ENCODE data around the gene IGFL1.
"Not testable (repeated sequence)": the region's sequence is repeated elsewhere in the genome, so short reads cannot be mapped to it uniquely, and the experiment has no call there.

Gene IGFL1

DNA sequence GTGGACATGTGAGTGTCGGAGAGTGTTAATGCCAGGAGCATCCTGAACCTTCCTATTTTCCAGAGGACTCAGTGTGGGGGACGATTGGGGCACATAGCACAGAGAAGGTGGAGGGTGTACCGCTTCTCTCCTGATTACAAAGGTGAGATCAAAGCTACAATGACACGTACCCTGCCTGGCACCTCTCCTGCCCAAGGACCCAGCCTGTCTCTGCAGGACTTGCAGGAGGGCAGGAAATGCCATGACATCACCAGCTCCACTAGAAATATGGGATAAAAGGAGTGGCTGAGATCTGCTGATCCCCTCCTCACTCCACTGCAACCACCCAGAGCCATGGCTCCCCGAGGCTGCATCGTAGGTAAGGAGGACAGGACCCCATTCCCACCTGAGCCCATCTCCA, at the start of gene IGFL1:
Gene IGFL1, plus strand, starts transcription at position 301 of the 400 bp plus-strand sequence. Its CDS starts 33 bp downstream, at position 334.
- peak; percentile 27 for DNase-seq (ENCODE audit: low spot score)

GRCh38 chr19:46180701-46181387, 48.7 kb upstream of the IGFL1 start:
- no peak for DNase-seq (ENCODE audit: low spot score)

- no peak for DNase-seq (ENCODE audit: low spot score)
Measured at GRCh38 chr19:46181388-46181779, 48.2 kb upstream of the IGFL1 start.

DNA sequence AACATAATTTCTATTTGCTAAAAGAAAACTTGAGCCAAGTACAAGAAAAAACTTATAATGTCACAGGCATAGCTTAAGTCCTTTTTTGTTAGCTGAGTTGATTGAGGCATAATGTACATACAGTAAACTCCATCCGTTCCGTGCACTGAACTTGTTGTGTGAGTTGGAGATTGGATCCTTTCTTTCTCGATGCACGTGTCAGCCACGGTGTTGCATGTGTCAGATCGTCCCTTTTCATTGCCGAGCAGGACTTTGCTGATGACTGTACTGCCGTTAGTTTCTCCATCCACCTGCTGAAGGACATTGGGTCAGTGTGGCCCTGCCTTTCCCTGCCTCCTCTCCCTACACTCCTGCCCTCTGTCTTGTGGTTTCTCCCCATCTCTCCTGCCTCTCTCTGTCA, 47.1 kb upstream of the IGFL1 start:
- DNase-seq (ENCODE audit: low spot score) = no peak

- not testable (repeated sequence) for DNase-seq (ENCODE audit: low spot score)
Measured at GRCh38 chr19:46184775-46185710, 44.5 kb upstream of the IGFL1 start.

DNA sequence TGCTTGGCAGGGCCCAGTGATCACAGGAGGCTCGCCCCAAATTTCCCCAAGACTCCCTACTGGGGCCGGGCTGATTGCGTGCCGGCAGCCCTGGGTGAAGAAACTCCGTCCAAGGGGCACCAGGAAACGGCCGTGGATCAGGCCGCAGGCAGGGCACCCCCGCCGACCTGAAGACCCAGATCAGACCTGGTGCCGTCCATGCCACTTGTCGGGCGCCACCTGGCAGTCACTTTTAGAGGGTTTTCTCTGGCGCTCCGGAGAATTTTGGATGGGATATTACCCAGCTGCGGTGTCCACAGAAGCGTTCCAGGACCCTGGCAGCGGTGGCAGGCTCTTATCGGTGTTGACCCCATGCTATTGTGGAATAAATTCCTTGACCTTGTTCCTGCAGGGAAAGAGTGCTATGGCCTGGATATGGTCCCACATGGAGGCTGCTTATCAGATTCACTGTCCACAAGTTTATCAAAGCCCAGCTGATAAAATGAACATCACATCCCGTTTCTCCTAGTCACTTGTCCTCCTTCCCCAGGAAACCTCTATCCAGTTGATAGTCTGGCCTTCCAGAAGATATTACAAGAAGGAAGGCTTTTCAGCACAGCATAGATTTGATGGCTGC, 43.3 kb upstream of the IGFL1 start:
- DNase-seq (ENCODE audit: low spot score) = no peak

GRCh38 chr19:46186717-46187101, 42.8 kb upstream of the IGFL1 start:
- no peak for DNase-seq (ENCODE audit: low spot score)

- no peak for DNase-seq (ENCODE audit: low spot score)
Measured at GRCh38 chr19:46189971-46190888, 39.3 kb upstream of the IGFL1 start.

- DNase-seq (ENCODE audit: low spot score) = no peak
Measured at GRCh38 chr19:46191356-46191755, 38.2 kb upstream of the IGFL1 start.

- DNase-seq (ENCODE audit: low spot score) = no peak
Measured at GRCh38 chr19:46191972-46192371, 37.6 kb upstream of the IGFL1 start.

- not testable (repeated sequence) for DNase-seq (ENCODE audit: low spot score)
Measured at GRCh38 chr19:46192626-46192991, 36.9 kb upstream of the IGFL1 start.

DNA sequence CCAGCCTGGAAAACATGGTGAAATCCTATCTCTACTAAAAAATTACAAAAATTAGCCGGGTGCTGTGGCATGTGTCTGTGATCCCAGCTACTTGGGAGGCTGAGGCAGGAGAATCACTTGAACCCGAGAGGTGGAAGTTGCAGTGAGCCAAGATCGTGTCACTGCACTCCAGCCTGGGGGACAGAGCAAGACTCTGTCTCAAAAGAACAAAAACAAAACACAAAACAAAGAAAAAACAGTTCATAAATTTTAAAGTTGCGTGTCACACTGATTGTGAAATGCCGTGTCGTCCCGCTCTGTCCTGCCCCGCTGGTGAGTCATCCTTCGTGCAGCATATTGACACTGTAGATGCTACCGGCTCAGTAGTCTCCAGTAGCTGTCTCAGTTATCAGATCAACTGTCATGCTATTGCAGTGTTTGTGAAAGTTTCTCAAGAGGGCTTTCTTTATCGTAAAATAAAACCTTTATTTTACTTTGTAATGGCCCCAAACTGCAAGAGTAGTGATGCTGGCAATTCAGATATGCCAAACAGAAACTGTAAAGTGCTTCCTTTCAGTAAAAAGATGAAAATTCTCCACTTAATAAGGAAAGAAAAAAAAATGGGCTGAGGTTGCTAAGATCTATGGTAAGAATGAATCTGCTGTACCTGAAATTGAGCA, 36.4 kb upstream of the IGFL1 start:
- peak; percentile 88 for DNase-seq (ENCODE audit: low spot score)

DNA sequence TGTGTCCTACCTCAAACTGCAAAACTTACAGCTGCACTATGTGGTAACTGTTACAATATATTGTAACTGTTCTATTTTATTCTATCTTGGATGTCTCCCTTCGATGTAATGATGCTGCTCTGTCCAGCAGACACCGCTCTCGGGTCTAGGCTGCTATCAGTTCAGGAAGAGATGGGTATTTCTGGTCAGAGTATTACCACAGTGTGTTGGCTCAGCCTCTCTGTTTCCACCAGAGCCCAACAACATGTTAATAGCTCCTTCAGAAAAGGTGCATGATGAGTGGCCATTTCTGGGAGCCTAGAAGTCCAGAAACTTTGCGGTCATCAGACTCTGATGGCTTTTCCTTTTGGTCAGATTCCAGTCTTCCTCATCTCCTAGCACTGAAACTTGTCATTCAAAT, 35.9 kb upstream of the IGFL1 start:
- DNase-seq (ENCODE audit: low spot score) = no peak

DNA sequence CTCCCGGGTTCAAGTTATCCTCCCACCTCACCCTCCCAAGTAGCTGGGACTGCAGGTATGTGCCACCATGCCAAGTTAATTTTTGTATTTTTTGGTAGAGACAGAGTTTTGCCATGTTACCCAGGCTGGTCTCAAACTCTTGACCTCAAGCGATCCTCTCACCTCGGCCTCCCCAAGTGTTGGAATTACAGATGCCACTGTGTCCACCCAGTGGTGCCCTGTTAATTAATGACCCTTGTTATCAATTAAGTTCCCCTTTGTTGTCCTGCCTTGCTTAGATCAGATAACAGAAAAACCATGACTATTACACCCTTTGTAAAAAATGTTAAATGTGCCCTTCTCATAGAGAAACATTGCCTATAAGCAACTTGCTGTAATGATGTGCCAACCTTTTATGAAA, 34.4 kb upstream of the IGFL1 start:
- no peak for DNase-seq (ENCODE audit: low spot score)

- DNase-seq (ENCODE audit: low spot score) = not testable (repeated sequence)
Measured at GRCh38 chr19:46195919-46196318, 33.6 kb upstream of the IGFL1 start.

- no peak for DNase-seq (ENCODE audit: low spot score)
Measured at GRCh38 chr19:46196410-46197124, 33.0 kb upstream of the IGFL1 start.

DNA sequence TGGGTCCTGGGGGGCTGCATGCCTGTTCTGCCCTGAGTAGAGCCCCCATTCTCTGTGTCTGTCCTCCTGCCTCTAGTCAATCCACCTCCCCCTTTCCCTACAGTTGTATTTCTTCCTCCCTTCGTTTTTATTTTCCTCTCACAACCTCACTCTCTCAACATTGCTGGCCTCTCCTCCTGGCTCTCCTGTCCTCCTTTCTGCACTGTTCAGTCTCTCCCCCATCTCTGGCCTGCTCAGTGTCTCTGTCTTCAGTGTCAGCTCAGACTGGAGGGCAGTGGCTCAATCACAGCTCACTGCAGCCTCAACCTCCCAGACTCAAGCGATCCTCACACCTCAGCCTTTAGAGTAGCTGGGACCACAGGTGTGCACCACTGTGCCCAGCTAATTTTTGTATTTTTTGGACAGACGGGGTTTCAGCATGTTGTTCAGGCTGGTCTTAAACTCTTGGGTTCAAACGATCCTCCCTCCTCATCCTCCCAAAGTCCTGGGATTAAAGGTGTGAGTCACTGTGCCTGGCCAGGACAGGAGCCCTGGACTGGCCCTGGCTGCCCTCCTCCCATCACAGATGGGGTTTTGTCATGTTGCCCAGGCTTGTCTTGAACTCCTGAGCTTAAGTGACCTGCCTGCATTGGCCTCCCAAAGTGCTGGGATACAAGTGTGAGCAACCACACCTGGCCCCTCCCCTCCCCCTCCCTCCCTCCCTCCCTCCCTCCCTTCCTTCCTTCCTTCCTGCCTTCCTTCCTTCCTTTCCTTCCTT, 32.0 kb upstream of the IGFL1 start:
- DNase-seq (ENCODE audit: low spot score) = no peak

DNA sequence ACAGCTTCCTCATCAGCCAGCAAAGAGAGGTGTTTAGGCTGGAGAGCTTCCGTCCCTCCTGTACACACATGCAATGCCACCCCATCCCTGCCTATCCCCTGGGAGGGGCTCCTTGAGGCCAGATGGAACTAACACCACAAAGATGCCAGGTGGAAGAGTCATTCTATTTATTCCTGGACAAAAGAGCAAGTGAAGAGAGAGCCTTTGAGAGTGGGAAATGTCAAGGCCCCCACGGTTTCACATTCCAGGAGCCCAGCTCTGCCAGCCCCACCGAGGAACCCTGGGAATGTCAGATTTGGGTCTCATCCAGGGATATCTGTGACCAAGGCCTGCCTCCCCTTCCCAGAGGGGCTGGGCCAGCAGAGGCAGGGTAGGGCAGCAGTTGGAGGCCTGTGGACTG, 30.8 kb upstream of the IGFL1 start:
- peak; percentile 58 for DNase-seq (ENCODE audit: low spot score)

DNA sequence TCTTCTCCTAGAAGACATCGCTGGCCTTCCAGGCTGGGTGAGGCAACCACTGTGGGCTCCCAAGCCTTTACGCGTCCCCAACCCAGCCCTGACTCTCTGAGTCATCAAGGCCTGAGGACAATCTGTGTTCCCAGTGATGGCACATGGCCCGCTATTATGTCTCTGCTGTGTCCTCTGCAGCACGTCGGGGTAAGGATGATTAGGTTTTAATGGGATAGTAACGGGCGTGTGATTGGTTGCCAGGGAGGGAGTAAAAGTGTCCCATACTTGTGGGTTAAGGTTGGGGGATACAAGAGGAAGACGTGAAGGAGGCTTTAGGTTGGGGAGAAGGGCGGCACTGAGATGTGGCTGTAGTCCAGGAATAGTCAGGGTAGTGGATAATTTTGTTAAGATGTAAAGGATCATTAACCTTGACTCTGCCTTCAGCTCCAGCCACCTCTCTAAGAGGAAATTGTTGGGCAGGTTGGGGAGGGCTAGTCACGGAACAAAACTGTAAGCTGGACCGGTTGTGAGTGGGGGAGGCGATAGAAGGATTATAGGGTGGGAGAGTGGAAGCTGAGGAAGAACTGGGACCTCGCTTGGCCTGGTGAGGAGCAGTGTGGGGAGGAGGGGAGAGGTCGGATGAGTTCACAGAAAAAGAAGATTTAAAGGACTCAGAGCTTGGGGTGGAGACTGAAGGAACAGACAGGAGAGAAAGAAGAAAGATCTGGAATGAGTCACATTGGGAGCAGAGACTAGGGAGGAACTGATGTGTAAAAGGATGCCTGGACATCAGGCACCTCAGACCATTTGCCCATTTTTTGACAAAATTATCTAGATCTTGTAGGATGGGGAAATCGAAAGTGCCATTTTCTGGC, 27.9 kb upstream of the IGFL1 start:
- peak; percentile 80 for DNase-seq (ENCODE audit: low spot score)
